Measurements from ENCODE around the gene GLIS2. TPM values are rescaled to one million over a fixed set of nuclear protein-coding genes. Genes with fewer than 3 reads are reported as not detected.
"Not testable (repeated sequence)": the region's sequence is repeated elsewhere in the genome, so short reads cannot be mapped to it uniquely, and the experiment has no call there.

GLIS2 gene
- total RNA-seq, 1 donor from 2014 or later: 17.4 TPM

- Mint-ChIP-seq H3K27me3 (ENCODE audit: low read depth) (peaks cover 9% of the 10 kb centered on the region), H3K9me3 (no peaks in the 10 kb centered on the region), H3K27ac (ENCODE audit: unreplicated experiment) (no peak overlapping the region), H3K36me3 (ENCODE audit: low read depth) (peaks cover 9% of the 10 kb centered on the region), H3K4me3 (no peak overlapping the region), H3K4me1 (peaks cover 8% of the 10 kb centered on the region)
- TF ChIP-seq, protein P1, sequence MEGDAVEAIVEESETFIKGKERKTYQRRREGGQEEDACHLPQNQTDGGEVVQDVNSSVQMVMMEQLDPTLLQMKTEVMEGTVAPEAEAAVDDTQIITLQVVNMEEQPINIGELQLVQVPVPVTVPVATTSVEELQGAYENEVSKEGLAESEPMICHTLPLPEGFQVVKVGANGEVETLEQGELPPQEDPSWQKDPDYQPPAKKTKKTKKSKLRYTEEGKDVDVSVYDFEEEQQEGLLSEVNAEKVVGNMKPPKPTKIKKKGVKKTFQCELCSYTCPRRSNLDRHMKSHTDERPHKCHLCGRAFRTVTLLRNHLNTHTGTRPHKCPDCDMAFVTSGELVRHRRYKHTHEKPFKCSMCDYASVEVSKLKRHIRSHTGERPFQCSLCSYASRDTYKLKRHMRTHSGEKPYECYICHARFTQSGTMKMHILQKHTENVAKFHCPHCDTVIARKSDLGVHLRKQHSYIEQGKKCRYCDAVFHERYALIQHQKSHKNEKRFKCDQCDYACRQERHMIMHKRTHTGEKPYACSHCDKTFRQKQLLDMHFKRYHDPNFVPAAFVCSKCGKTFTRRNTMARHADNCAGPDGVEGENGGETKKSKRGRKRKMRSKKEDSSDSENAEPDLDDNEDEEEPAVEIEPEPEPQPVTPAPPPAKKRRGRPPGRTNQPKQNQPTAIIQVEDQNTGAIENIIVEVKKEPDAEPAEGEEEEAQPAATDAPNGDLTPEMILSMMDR (conservative IDR thresholded peaks at IDR 0.05): no peak
- DNase-seq (ENCODE audit: low read depth, low spot score): no peak
These were observed 24.0 kb downstream of the GLIS2 start for GRCh38 chr16:4339909-4340308.

- Mint-ChIP-seq H3K4me3 (no peak overlapping the region), H3K9me3 (no peaks in the 10 kb centered on the region), H3K4me1 (peaks cover 10% of the 10 kb centered on the region), H3K27ac (ENCODE audit: unreplicated experiment) (no peak overlapping the region), H3K36me3 (ENCODE audit: low read depth) (peaks cover 12% of the 10 kb centered on the region), H3K27me3 (ENCODE audit: low read depth) (peaks cover 10% of the 10 kb centered on the region)
- TF ChIP-seq, protein P1 (conservative IDR thresholded peaks at IDR 0.05): no peak
- DNase-seq (ENCODE audit: low read depth, low spot score): no peak
These were observed 24.6 kb downstream of the GLIS2 start for GRCh38 chr16:4340443-4340842.

DNA sequence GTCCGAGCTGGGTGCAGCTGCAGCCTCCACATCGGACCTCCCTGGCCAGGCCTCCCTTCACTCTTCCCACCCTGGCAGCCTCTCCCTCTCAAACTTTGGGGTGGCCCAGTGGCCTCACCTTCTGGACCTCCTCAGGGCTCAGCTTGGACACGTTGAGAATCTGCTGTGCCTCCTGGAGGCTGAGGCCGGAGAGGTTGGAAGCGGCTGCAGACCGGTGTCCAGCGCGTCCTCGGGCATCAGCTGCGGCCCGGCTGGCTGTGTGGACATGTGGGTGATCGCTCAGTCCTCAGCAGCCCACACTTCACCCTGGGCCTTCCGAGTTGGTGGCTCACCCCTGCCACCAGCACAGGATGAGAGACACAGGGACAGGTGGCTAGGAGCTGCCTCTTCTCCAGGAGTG is 25.4 kb downstream of the GLIS2 start:
- H3K36me3 Mint-ChIP-seq (ENCODE audit: low read depth): peaks cover 8% of the 10 kb centered on the region
- no peak for DNase-seq (ENCODE audit: low read depth, low spot score)
- H3K4me1 Mint-ChIP-seq: peaks cover 10% of the 10 kb centered on the region
- H3K9me3 Mint-ChIP-seq: no peaks in the 10 kb centered on the region
- H3K4me3 Mint-ChIP-seq: no peak overlapping the region
- TF ChIP-seq, protein P1 (conservative IDR thresholded peaks at IDR 0.05): no peak
- H3K27me3 Mint-ChIP-seq (ENCODE audit: low read depth): peaks cover 10% of the 10 kb centered on the region
- no peak overlapping the region for H3K27ac Mint-ChIP-seq (ENCODE audit: unreplicated experiment)

DNA sequence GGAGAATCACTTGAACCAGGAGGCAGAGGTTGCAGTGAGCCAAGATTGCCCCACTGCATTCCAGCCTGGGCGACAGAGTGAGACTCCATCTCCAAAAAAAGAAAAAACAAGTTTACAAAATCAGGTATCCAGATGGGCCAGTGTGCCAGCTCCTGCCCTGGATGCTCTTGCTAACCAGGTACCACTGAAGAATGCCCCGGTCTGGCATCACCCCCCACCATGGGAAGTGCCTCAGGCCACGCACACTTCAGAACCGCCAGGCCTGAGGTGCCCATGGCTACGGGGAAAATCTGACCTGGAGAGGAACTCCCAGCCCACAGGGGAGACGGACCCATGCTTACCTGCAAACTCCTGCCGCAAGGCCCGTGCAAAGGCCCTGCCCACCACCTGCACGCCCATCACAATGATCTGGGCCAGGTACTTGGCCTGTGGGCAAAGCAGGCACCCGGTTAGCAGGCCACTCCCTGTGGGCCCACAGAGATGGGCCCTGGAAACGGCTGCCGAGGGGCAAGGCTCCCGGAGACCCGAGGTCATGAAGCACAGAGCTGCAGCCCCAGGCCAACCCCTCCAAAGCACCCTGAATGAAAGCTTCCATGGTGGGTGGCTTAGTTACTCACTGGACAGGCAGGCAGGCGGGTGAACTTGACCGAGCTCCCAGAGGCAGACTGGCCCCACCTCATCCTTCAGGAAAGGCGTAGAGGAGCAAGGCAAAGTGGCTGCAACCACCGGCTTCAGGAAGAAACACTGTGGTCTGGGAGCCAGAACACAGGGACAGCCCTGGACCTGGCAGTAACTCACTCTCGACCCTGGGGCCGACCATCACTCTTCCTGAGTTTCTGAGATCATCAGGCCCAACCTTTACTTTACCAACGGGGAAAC is 27.2 kb downstream of the GLIS2 start:
- TF ChIP-seq, protein P1 (conservative IDR thresholded peaks at IDR 0.05): no peak
- DNase-seq (ENCODE audit: low read depth, low spot score): no peak
- H3K9me3 Mint-ChIP-seq: no peaks in the 10 kb centered on the region
- peaks cover 11% of the 10 kb centered on the region for H3K4me1 Mint-ChIP-seq
- H3K36me3 Mint-ChIP-seq (ENCODE audit: low read depth): peaks cover 8% of the 10 kb centered on the region
- no peak overlapping the region for H3K27ac Mint-ChIP-seq (ENCODE audit: unreplicated experiment)
- H3K4me3 Mint-ChIP-seq: peak overlapping the region; percentile 72
- H3K27me3 Mint-ChIP-seq (ENCODE audit: low read depth): peaks cover 10% of the 10 kb centered on the region

GRCh38 chr16:4344300-4344982 is 28.6 kb downstream of the GLIS2 start:
- DNase-seq (ENCODE audit: low read depth, low spot score); H3K9me3 Mint-ChIP-seq: not testable (repeated sequence)

More at GRCh38 chr16:4344300-4344982, 28.6 kb downstream of the GLIS2 start:
- H3K4me3 Mint-ChIP-seq: peak overlapping the region; percentile 83
- peaks cover 15% of the 10 kb centered on the region for H3K4me1 Mint-ChIP-seq
- H3K36me3 Mint-ChIP-seq (ENCODE audit: low read depth); H3K27ac Mint-ChIP-seq (ENCODE audit: unreplicated experiment); H3K27me3 Mint-ChIP-seq (ENCODE audit: low read depth): not testable (repeated sequence)

Measured in neural crest cell (in vitro differentiated cells).